Posterior cingulate gyrus (tissue), 11 donors: ENCODE results near the gene TOMM7.

Experiments used
- DNase-seq, 10 donors: peaks; one replicate each; pipeline versions ENCODE4 v3.0.0 to v3.0.0-alpha.2; 2020 to 2021; ENCODE audit warnings: mixed read lengths in 3 of 10
- intact Hi-C: fragments of 100-400 bp; cut with DNase I; formaldehyde crosslinking; loops from one replicate; pipeline ENCODE4 v1.15.1; 2023

The TOMM7 gene

GRCh38 chr7:22822486-22823141 is at the start of gene TOMM7:
TOMM7 (minus strand) TSS chr7:22822849; CDS start chr7:22822779, 70 bp downstream.
- DNase-seq: peak; percentile 82 to 98 (median 88)
- intact Hi-C loops: loop anchor here (2.0 to 10.0 kb wide), 3 partner anchors 190 to 258 kb away; partner anchors contain the start of gene HYCC1

- intact Hi-C loops: no loop called here
- no peak for DNase-seq
These were observed 49.6 kb upstream of the TOMM7 start for GRCh38 chr7:22872096-22872807.

GRCh38 chr7:22871661-22872060 is 49.0 kb upstream of the TOMM7 start:
- DNase-seq: no peak
- intact Hi-C loops: no loop called here

GRCh38 chr7:22868509-22868908 is 45.9 kb upstream of the TOMM7 start:
- intact Hi-C loops: no loop called here
- DNase-seq: no peak

GRCh38 chr7:22867589-22867988 is 44.9 kb upstream of the TOMM7 start:
- intact Hi-C loops: no loop called here
- DNase-seq: no peak

DNA sequence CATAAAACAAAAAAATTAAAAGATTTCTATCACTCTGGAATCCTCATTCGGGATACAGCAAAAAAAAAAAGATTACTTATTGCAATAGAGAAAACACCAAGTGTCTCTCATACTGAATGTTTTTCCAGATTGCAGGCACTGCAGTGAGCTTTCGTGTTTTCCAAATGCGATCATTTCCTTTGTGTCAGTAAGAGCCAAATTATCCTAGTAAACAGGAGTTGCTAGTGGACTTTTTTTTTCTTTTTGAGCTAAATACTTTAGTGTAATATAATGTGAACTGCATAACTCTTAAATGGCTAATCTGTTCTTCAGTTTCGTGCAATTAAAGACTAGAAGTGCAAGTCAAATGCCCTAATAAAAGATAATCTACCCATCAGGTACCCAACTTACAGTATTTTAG is 44.4 kb upstream of the TOMM7 start:
- DNase-seq: no peak
- intact Hi-C loops: no loop called here

GRCh38 chr7:22865602-22865960 is 42.9 kb upstream of the TOMM7 start:
- no peak for DNase-seq
- intact Hi-C loops: no loop called here

GRCh38 chr7:22864855-22865601 is 42.4 kb upstream of the TOMM7 start:
- DNase-seq: no peak

GRCh38 chr7:22864301-22864700 is 41.7 kb upstream of the TOMM7 start:
- intact Hi-C loops: no loop called here
- no peak for DNase-seq

More at GRCh38 chr7:22864855-22865601, 42.4 kb upstream of the TOMM7 start:
- intact Hi-C loops: no loop called here

- intact Hi-C loops: no loop called here
- DNase-seq: no peak
These were observed 40.7 kb upstream of the TOMM7 start for GRCh38 chr7:22863156-22863899.

- DNase-seq: no peak
- intact Hi-C loops: no loop called here
These were observed 38.9 kb upstream of the TOMM7 start for GRCh38 chr7:22861576-22861975.

- intact Hi-C loops: no loop called here
- DNase-seq: peak in 2 of 10 donors; percentile 28 to 35
These were observed 38.3 kb upstream of the TOMM7 start for GRCh38 chr7:22860784-22861482.

DNA sequence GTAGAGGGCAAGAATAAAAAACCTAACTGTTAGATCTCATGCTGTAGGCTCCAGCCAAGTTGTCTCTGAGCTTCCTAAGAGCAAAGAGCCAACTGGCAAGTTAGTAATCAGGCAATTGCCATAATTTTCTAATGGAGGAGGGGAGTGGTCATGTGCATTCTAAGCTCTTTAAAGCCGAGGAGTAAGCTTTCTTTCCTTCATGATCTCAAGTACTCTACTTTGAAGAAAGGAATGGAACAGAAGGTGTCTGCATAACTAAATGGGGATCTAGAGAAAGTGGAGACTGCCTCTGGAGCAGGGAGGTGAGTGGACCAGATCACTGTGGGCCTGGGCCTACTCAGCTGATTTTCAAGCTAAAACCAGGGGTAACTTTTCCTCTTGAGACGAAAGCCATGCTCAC is 37.7 kb upstream of the TOMM7 start:
- no peak for DNase-seq
- intact Hi-C loops: no loop called here

DNA sequence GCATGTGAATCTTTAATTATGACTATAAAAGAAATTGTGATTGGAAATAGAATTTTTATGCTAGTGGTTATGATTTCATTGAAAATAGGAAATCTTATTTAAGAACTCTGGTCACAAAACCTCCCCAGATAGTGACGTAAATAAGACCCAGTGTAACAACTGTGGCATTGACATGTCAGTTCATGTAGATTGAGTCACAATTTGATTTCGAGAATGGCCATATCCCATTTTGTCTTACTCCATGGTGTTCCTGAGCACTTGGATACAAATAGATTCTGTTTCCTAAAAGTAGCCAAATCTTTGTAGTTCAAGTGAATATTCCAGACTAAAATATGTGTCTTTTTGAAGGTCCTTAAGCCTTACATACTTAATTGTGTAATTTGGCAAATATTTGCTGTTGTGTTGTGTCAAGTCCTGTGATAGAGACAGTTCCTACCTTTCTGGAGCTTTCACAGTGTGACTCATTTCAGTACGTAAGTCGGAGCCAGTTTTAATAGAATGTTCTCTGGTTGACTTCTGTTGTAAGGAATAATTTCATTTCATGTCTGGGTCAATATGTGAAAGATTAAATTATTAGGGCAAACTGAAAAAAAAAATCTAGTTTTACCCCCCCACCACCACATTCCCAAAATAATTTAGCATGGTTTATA is 37.1 kb upstream of the TOMM7 start:
- intact Hi-C loops: loop anchor here (10.0 kb wide), 1 partner anchor 155 kb away; the partner anchor contains the start of gene HYCC1

DNA sequence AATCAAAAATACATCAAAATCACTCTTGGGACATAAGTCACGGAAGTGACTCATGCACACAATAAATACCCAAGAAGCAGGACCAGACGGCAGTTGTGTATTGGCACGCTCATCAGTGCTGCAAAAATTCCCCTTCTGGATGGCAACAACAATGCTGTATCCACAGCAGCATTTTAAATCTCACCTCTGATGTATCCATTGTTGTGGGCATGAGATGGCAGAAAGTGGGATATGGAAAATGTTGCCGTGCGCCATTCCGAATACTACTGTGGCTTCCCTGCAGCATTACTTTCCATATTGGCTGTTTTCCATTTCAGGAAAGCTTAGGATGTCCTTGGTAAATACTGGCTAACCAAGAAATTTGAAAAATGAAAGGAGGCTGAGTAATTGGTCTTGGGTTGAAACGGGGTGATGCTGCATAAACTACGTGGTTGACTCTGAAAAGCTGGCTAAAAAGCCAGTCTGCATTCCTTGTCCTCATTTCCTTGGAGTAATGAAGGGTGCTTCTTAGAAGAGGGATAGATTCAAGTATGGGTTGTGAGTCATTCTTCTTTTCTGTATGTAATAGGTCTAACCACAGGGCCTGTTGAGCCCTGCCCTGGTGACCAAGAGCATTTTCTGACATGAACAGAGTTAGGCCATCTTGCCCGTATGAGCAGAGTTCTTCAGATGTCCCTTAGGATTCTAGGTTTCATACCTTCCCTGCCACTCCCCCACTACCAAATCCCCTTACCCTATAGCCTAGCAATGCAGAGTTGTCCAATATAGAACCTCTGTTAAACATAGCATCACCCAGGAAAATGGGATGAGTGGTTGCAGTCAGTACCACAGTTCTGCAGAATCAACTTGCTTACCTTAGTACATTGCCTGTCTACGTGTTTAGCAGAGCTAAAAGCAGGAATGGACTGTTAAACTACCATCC is 36.3 kb upstream of the TOMM7 start:
- intact Hi-C loops: loop anchor here (10.0 kb wide), 1 partner anchor 156 kb away; the partner anchor contains the start of gene HYCC1

More for the DNA sequence above, 37.1 kb upstream of the TOMM7 start:
- no peak for DNase-seq

DNA sequence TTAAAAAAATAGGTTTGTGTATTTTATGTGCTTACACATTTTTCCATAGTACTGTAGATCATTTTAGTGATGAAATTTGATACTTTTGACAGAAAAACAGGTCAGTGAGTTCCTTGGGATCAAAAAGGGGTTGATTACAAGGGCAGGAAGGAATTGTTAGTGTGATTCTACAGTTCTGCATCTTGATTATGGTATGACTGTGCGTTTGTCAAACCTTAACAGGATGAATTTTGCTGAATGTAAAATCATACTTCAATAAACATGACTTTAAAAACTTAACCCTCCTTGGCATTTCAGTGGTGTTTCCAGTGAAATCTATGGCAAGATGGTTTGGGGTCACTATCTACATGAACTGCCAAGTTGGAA is 35.6 kb upstream of the TOMM7 start:
- intact Hi-C loops: loop anchor here (10.0 kb wide), 1 partner anchor 157 kb away; the partner anchor contains the start of gene HYCC1
- no peak for DNase-seq

More for the DNA sequence above, 36.3 kb upstream of the TOMM7 start:
- DNase-seq: no peak

DNA sequence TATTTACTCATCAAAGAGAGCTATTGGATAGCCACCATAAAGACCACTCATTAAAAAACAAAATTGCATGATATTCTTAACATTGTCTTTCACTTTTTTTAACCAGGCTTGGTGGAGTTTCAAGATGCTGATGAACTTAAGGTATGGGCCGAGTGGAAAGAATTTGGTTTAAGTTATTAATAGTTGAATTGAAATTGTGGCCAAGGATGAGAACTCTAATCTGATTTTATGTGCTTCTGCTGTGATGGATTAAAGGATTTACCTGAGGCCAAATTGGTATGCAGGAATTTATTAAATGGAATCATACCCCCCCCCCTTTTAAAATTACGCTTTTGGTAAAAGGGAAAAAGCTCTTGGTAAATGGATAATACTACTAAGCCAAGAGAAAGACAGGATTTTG is 33.8 kb upstream of the TOMM7 start:
- intact Hi-C loops: loop anchor here (10.0 kb wide), 1 partner anchor 158 kb away; the partner anchor contains the start of gene HYCC1
- no peak for DNase-seq

DNA sequence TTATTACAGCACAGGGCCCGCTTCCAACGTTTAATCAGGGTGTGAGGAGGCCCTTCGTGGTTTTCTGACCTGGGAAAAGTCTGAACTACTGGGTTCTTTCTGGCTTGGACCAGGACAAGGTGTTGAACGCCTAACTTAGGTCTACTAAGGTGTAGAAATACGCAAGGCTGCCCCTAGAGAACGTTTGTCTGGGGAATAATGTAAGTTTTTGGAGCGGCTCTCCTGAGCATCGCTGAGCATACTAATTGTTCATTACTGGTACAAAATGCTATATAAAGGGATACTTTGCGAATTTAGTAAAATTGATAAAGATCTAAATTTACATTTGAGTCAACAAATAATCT is 32.4 kb upstream of the TOMM7 start:
- no peak for DNase-seq
- intact Hi-C loops: loop anchor here (10.0 kb wide), 1 partner anchor 160 kb away; the partner anchor contains the start of gene HYCC1
